ENCODE data around the gene PLEKHM1.

DNA sequence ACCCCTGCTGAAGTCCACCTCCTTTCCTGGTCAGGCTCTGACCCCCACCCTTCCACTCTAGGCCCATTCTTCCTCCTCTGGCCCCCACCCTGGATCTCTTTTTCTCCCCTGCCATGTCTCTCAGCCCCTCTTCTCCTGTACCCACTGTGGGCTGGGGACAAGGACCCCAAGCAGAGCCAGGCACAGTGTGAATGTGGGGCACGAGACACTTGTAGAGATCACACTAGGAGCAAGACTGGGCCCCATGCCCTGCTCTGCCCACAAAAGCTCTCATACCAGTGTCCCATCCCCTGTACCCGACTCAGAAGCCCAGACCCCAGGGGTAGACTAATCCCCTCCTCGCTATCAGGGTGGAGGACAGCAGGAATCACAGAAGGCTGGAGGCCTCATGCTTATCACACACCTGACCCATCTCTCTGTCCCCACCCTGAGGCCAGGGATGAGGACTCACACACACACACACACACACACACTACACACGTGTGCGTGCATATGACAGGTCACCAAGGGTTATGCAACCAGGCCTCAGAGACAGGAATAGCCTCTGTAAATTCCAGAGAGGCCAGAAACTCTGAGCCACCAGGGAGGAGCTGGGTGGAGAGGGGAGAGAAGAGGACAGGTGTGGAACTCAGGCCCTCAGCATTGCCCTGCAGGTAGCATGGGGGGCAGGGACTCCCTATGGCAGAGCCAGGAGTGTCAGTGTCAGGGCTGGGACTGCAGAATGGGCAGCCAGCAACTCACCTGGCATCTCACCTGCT, 79.0 kb downstream of the PLEKHM1 start:
- TF ChIP-seq CTCF (IDR thresholded peaks at IDR 0.05; ENCODE audit: extremely low read depth in 1 of 2, insufficient read depth in 1 of 2, low read depth in 1 of 2, low read length in 2 of 2) = no peak
- TF ChIP-seq EZH2 (IDR thresholded peaks at IDR 0.05; ENCODE audit: borderline replicate concordance, low read depth, low read length, severe bottlenecking) = no peak

All from endothelial cell of umbilical vein (primary cell).